Ovary (tissue), 3 donors: ENCODE measurements around the gene LDHAL6A.

Experiments
- CTCF ChIP-seq, 3 donors: fragments of 450-650 bp in 2 of 3; fragments of 200-600 bp in 1 of 3; IDR thresholded peaks; one replicate each; pipeline versions ENCODE4 v1.5.1 to v1.8.0; 2016 to 2022; ENCODE audit warnings: antibody characterized with exemption in 3 of 3, mild to moderate bottlenecking in 1 of 3
- EP300 ChIP-seq: sonication (generic); formaldehyde crosslinking; IDR thresholded peaks from one replicate; pipeline ENCODE4 v1.6.1; 2017; ENCODE audit warnings: antibody characterized with exemption
- POLR2A ChIP-seq: fragments of 450-650 bp; IDR thresholded peaks from one replicate; pipeline ENCODE4 v1.6.1; 2017; ENCODE audit warnings: antibody characterized with exemption, mild to moderate bottlenecking, moderate library complexity
- donor health status: DM: no; HTN: no; CAD: no.

- TF ChIP-seq POLR2A, result peak; percentile 82
- peak in 1 of 3 donors; percentile 27 for TF ChIP-seq CTCF (IDR thresholded peaks at IDR 0.05)
- peak; percentile 19 for TF ChIP-seq EP300
These were observed 71.1 kb downstream of the LDHAL6A start, which contains the start of gene TSG101 for GRCh38 chr11:18526521-18527296.
